Neuronal stem cell (in vitro differentiated cells): ENCODE data around the gene BICDL1.
"Not testable (repeated sequence)": the region's sequence is repeated elsewhere in the genome, so short reads cannot be mapped to it uniquely, and the experiment has no call there.

ENCODE experiments used
- DNase-seq: peaks from one replicate; pipeline ENCODE4 v3.0.0-alpha.2; 2013; ENCODE audit warnings: low spot score
- H2AFZ ChIP-seq: one replicate; pipeline ENCODE4 v1.6.1; 2013; ENCODE audit warnings: mild to moderate bottlenecking, low read length, inconsistent platforms
- H2AK5ac ChIP-seq: 2 replicates; pipeline ENCODE4 v1.6.1; 2013; ENCODE audit warnings: low read depth, mild to moderate bottlenecking, inconsistent platforms, low read length, moderate library complexity, mixed read lengths
- H2BK120ac ChIP-seq: 2 replicates; pipeline ENCODE4 v1.6.1; 2013; ENCODE audit warnings: low read depth, mild to moderate bottlenecking, inconsistent platforms, low read length, moderate library complexity, mixed read lengths
- H2BK12ac ChIP-seq: one replicate; pipeline ENCODE4 v1.6.1; 2013; ENCODE audit warnings: low read length, inconsistent platforms
- H2BK15ac ChIP-seq: 2 replicates; pipeline ENCODE4 v1.6.1; 2013; ENCODE audit warnings: mild to moderate bottlenecking, low read length, inconsistent platforms, mixed read lengths
- H2BK5ac ChIP-seq: one replicate; pipeline ENCODE4 v1.6.1; 2013; ENCODE audit warnings: inconsistent platforms, mild to moderate bottlenecking, low read length, moderate library complexity
- H3K14ac ChIP-seq: one replicate; pipeline ENCODE4 v1.6.1; 2013; ENCODE audit warnings: low read length, inconsistent platforms
- H3K18ac ChIP-seq: 2 replicates; pipeline ENCODE4 v1.6.1; 2013; ENCODE audit warnings: low read length, inconsistent platforms
- H3K23ac ChIP-seq: 2 replicates; pipeline ENCODE4 v1.6.1; 2013; ENCODE audit warnings: low read depth, mild to moderate bottlenecking, mixed read lengths, low read length, inconsistent platforms; ENCODE audit not compliant: poor library complexity
- H3K27ac ChIP-seq: replicated peaks from 3 replicates; pipeline ENCODE4 v1.5.1; 2013; ENCODE audit warnings: low read length, inconsistent platforms
- H3K27me3 ChIP-seq, 3 experiments: 2 replicates each; pipeline ENCODE4 v1.6.1; 2013; ENCODE audit warnings: low read length in 3 of 3, mild to moderate bottlenecking in 2 of 3, inconsistent platforms in 1 of 3, low read depth in 1 of 3, mixed read lengths in 1 of 3, moderate library complexity in 1 of 3; ENCODE audit not compliant: control insufficient read depth in 3 of 3, insufficient read depth in 3 of 3
- H3K36me3 ChIP-seq, 2 donors: replicated peaks in 1 of 2; 2 replicates each; pipeline ENCODE4 v1.6.1; 2013; ENCODE audit warnings: low read length in 2 of 2; ENCODE audit not compliant: control insufficient read depth in 2 of 2, insufficient read depth in 2 of 2
- H3K4ac ChIP-seq: 2 replicates; pipeline ENCODE4 v1.6.1; 2013; ENCODE audit warnings: inconsistent platforms, mild to moderate bottlenecking, low read length, moderate library complexity
- H3K4me1 ChIP-seq, 2 donors: 1 replicate in 1 of 2; 2 replicates in 1 of 2; pipeline ENCODE4 v1.6.1; 2013; ENCODE audit warnings: low read length in 2 of 2, low read depth in 1 of 2; ENCODE audit not compliant: control insufficient read depth in 2 of 2, insufficient read depth in 1 of 2
- H3K4me2 ChIP-seq: one replicate; pipeline ENCODE4 v1.6.1; 2013; ENCODE audit warnings: mild to moderate bottlenecking, low read length, inconsistent platforms; ENCODE audit not compliant: insufficient read depth, poor library complexity, severe bottlenecking
- H3K4me3 ChIP-seq, 2 donors: 2 replicates each; pipeline ENCODE4 v1.5.1; 2013; ENCODE audit warnings: low read length in 2 of 2, mild to moderate bottlenecking in 2 of 2, inconsistent platforms in 1 of 2, moderate library complexity in 1 of 2
- H3K79me1 ChIP-seq: one replicate; pipeline ENCODE4 v1.6.1; 2013; ENCODE audit warnings: low read depth, mild to moderate bottlenecking, inconsistent platforms, low read length, moderate library complexity
- H3K9ac ChIP-seq: one replicate; pipeline ENCODE4 v1.6.1; 2013; ENCODE audit warnings: mild to moderate bottlenecking, low read depth, low read length, inconsistent platforms; ENCODE audit not compliant: poor library complexity
- H3K9me3 ChIP-seq, 2 donors: replicated peaks in 1 of 2; 2 replicates each; pipeline versions ENCODE3 to v1.6.1; 2013; ENCODE audit warnings: low read length in 2 of 2, mild to moderate bottlenecking in 2 of 2, inconsistent platforms in 1 of 2, low read depth in 1 of 2, mixed read lengths in 1 of 2, moderate library complexity in 1 of 2; ENCODE audit not compliant: control insufficient read depth in 2 of 2, insufficient read depth in 1 of 2
- H4K8ac ChIP-seq: one replicate; pipeline ENCODE4 v1.6.1; 2013; ENCODE audit warnings: low read depth, mild to moderate bottlenecking, inconsistent platforms, low read length, moderate library complexity
- H4K91ac ChIP-seq: one replicate; pipeline ENCODE4 v1.6.1; 2013; ENCODE audit warnings: low read length, low read depth, mild to moderate bottlenecking, inconsistent platforms; ENCODE audit not compliant: poor library complexity
- WGBS, 2 donors: extraction: QIAGEN DNeasy Blood & Tissue Kit; methylation state at CpG; one replicate each; pipeline ENCODE4 v1.1.7; 2013; ENCODE audit warnings: missing lambda C conversion rate in 2 of 2, mixed read lengths in 1 of 2; ENCODE audit not compliant: insufficient read length in 2 of 2, insufficient replicate concordance in 1 of 2; ENCODE audit errors: extremely low coverage in 2 of 2; 5-methylcytosine and 5-hydroxymethylcytosine counted together

The BICDL1 gene

GRCh38 chr12:120041386-120042231, 52.6 kb downstream of the BICDL1 start:
- H2BK5ac ChIP-seq = no peak overlapping the region
- H3K4ac ChIP-seq = no peak overlapping the region
- H2AK5ac ChIP-seq = no peak overlapping the region
- no peaks in the 10 kb centered on the region for H3K79me1 ChIP-seq
- DNase-seq = no peak
- no CpG with 5 or more reads among the region's 11 CpGs for WGBS, 2 donors
- H3K36me3 ChIP-seq = no peaks in the 10 kb centered on the region
- H3K4me2 ChIP-seq = no peak overlapping the region
- H3K14ac ChIP-seq = no peak overlapping the region
- no peak overlapping the region for H3K4me3 ChIP-seq
- H2BK120ac ChIP-seq = no peak overlapping the region
- no peak overlapping the region for H3K9ac ChIP-seq
- H3K27me3 ChIP-seq = no peaks in the 10 kb centered on the region
- H2BK12ac ChIP-seq = no peak overlapping the region
- H3K18ac ChIP-seq = no peak overlapping the region
- peaks cover 3 to 9% of the 10 kb centered on the region in 2 donors for H3K4me1 ChIP-seq
- no peak overlapping the region for H3K27ac ChIP-seq
- no peak overlapping the region for H2BK15ac ChIP-seq
- H3K9me3 ChIP-seq = no peaks in the 10 kb centered on the region
- no peak overlapping the region for H3K23ac ChIP-seq
- H4K8ac ChIP-seq = no peak overlapping the region
- no peak overlapping the region for H4K91ac ChIP-seq
- peak overlapping the region; percentile 87 for H2AFZ ChIP-seq

DNA sequence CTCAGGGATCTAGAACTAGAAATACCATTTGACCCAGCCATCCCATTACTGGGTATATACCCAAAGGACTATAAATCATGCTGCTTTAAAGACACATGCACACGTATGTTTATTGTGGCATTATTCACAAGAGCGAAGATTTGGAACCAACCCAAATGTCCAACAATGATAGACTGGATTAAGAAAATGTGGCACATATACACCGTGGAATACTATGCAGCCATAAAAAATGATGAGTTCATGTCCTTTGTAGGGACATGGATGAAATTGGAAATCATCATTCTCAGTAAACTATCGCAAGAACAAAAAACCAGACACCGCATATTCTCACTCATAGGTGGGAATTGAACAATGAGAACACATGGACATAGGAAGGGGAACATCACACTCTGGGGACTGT, 56.3 kb downstream of the BICDL1 start:
- not testable (repeated sequence) for H2BK15ac ChIP-seq, H2BK12ac ChIP-seq, H3K36me3 ChIP-seq, H3K27me3 ChIP-seq, H3K4me2 ChIP-seq, H4K91ac ChIP-seq, H3K4me3 ChIP-seq, H3K14ac ChIP-seq, H3K4ac ChIP-seq, DNase-seq, H4K8ac ChIP-seq, H2BK5ac ChIP-seq, H3K4me1 ChIP-seq, H3K18ac ChIP-seq, H2AFZ ChIP-seq, H3K27ac ChIP-seq, H3K79me1 ChIP-seq, H3K9me3 ChIP-seq, H2BK120ac ChIP-seq, H3K23ac ChIP-seq, H2AK5ac ChIP-seq, H3K9ac ChIP-seq
- no CpG with 5 or more reads among the region's 5 CpGs for WGBS, 2 donors

GRCh38 chr12:120047072-120047471, 58.0 kb downstream of the BICDL1 start:
- no peak overlapping the region for H2BK5ac ChIP-seq
- no peak overlapping the region for H3K4ac ChIP-seq
- no peak overlapping the region for H2AK5ac ChIP-seq
- no peak overlapping the region for H3K14ac ChIP-seq
- no peak overlapping the region for H4K91ac ChIP-seq
- H2BK15ac ChIP-seq = no peak overlapping the region
- no peak overlapping the region for H3K23ac ChIP-seq
- no peak overlapping the region for H2BK12ac ChIP-seq
- no peaks in the 10 kb centered on the region for H3K79me1 ChIP-seq
- H3K9ac ChIP-seq = no peak overlapping the region
- H4K8ac ChIP-seq = no peak overlapping the region
- no peaks in the 10 kb centered on the region for H3K4me1 ChIP-seq
- no CpG with 5 or more reads among the region's 1 CpG for WGBS, 2 donors
- no peak overlapping the region for H2AFZ ChIP-seq
- no peak overlapping the region for H3K18ac ChIP-seq
- H2BK120ac ChIP-seq = no peak overlapping the region
- no peak overlapping the region for H3K27ac ChIP-seq
- no peak overlapping the region for H3K4me2 ChIP-seq
- no peaks in the 10 kb centered on the region for H3K9me3 ChIP-seq
- no peak overlapping the region for H3K4me3 ChIP-seq
- no peaks in the 10 kb centered on the region for H3K36me3 ChIP-seq
- DNase-seq = no peak
- peaks cover 0 to 4% (median 0%) of the 10 kb centered on the region in 3 experiments for H3K27me3 ChIP-seq

DNA sequence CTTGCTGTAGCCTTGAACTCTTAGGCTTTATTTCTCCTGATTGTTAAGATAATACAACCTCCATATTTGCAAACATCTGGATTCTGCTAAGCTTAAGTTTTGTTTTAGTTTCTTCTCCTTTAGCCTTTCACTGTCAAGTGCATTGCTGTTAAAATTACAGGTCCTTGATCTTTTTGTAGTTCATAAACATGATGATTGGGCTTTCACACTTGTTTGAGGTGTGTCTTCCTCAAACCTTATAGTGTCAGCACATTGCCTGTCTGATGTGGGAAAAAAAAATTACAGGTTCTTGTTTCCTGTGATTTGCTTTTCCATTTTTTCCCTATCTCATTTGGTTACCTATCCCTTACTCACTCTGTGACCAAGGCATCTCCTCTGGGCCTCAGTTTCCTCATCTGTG, 59.2 kb downstream of the BICDL1 start:
- no peak overlapping the region for H3K9ac ChIP-seq
- DNase-seq = no peak
- H2BK5ac ChIP-seq = no peak overlapping the region

More for the DNA sequence above, 59.2 kb downstream of the BICDL1 start:
- no peaks in the 10 kb centered on the region for H3K4me1 ChIP-seq
- H2BK12ac ChIP-seq = no peak overlapping the region
- H3K36me3 ChIP-seq = no peaks in the 10 kb centered on the region
- no peak overlapping the region for H4K91ac ChIP-seq
- no peak overlapping the region for H3K27ac ChIP-seq
- H3K4me2 ChIP-seq = no peak overlapping the region
- no peak overlapping the region for H2AFZ ChIP-seq
- no peaks in the 10 kb centered on the region for H3K9me3 ChIP-seq
- H3K14ac ChIP-seq = no peak overlapping the region
- H3K18ac ChIP-seq = no peak overlapping the region
- H3K27me3 ChIP-seq = peaks cover 0 to 4% (median 0%) of the 10 kb centered on the region in 3 experiments
- H4K8ac ChIP-seq = no peak overlapping the region
- no peak overlapping the region for H2AK5ac ChIP-seq
- no peak overlapping the region for H3K23ac ChIP-seq
- H3K4me3 ChIP-seq = no peak overlapping the region
- no peak overlapping the region for H2BK120ac ChIP-seq
- H3K4ac ChIP-seq = no peak overlapping the region
- no peaks in the 10 kb centered on the region for H3K79me1 ChIP-seq
- H2BK15ac ChIP-seq = no peak overlapping the region
